Measurements from ENCODE around the gene PRKAR2B. TPM values are rescaled to one million over a fixed set of nuclear protein-coding genes. Genes with fewer than 3 reads are reported as not detected.
"Not testable (repeated sequence)": the region's sequence is repeated elsewhere in the genome, so short reads cannot be mapped to it uniquely, and the experiment has no call there.

The PRKAR2B gene
- total RNA-seq, 1 donor from 2014 or later, result 11.5 TPM

- no peak overlapping the region for H3K27ac ChIP-seq (ENCODE audit: low read depth, low read length)
- H3K36me3 ChIP-seq (ENCODE audit: control insufficient read depth in 3 of 3, insufficient read depth in 3 of 3, low read length in 3 of 3), result no peaks in the 10 kb centered on the region
- no peaks in the 10 kb centered on the region for H3K27me3 ChIP-seq (ENCODE audit: control insufficient read depth in 3 of 3, insufficient read depth in 3 of 3, low read length in 3 of 3)
- H3K4me1 ChIP-seq (ENCODE audit: control insufficient read depth in 3 of 3, insufficient read depth in 3 of 3, low read length in 3 of 3), result no peaks in the 10 kb centered on the region
- no peak overlapping the region for H3K9ac ChIP-seq (ENCODE audit: low read depth in 1 of 3, low read length in 3 of 3)
- H3K4me3 ChIP-seq (ENCODE audit: low read length in 3 of 3), result no peak overlapping the region
- H3K9me3 ChIP-seq (ENCODE audit: control insufficient read depth in 3 of 3, low read length in 3 of 3), result no peaks in the 10 kb centered on the region
Measured at GRCh38 chr7:107090457-107090856, 46.0 kb downstream of the PRKAR2B start.

- no peaks in the 10 kb centered on the region for H3K9me3 ChIP-seq (ENCODE audit: control insufficient read depth in 3 of 3, low read length in 3 of 3)
- H3K36me3 ChIP-seq (ENCODE audit: control insufficient read depth in 3 of 3, insufficient read depth in 3 of 3, low read length in 3 of 3), result no peaks in the 10 kb centered on the region
- no peak overlapping the region for H3K4me3 ChIP-seq (ENCODE audit: low read length in 3 of 3)
- no peak overlapping the region for H3K27ac ChIP-seq (ENCODE audit: low read depth, low read length)
- H3K27me3 ChIP-seq (ENCODE audit: control insufficient read depth in 3 of 3, insufficient read depth in 3 of 3, low read length in 3 of 3), result no peaks in the 10 kb centered on the region
- H3K4me1 ChIP-seq (ENCODE audit: control insufficient read depth in 3 of 3, insufficient read depth in 3 of 3, low read length in 3 of 3), result no peaks in the 10 kb centered on the region
- H3K9ac ChIP-seq (ENCODE audit: low read depth in 1 of 3, low read length in 3 of 3), result no peak overlapping the region
Measured at GRCh38 chr7:107091306-107091705, 46.8 kb downstream of the PRKAR2B start.

- H3K4me1 ChIP-seq (ENCODE audit: control insufficient read depth in 3 of 3, insufficient read depth in 3 of 3, low read length in 3 of 3); H3K27me3 ChIP-seq (ENCODE audit: control insufficient read depth in 3 of 3, insufficient read depth in 3 of 3, low read length in 3 of 3); H3K4me3 ChIP-seq (ENCODE audit: low read length in 3 of 3); H3K9me3 ChIP-seq (ENCODE audit: control insufficient read depth in 3 of 3, low read length in 3 of 3); H3K9ac ChIP-seq (ENCODE audit: low read depth in 1 of 3, low read length in 3 of 3); H3K36me3 ChIP-seq (ENCODE audit: control insufficient read depth in 3 of 3, insufficient read depth in 3 of 3, low read length in 3 of 3); H3K27ac ChIP-seq (ENCODE audit: low read depth, low read length): not testable (repeated sequence)
Measured at GRCh38 chr7:107093671-107094070, 49.2 kb downstream of the PRKAR2B start.

- not testable (repeated sequence) for H3K27me3 ChIP-seq (ENCODE audit: control insufficient read depth in 3 of 3, insufficient read depth in 3 of 3, low read length in 3 of 3); H3K36me3 ChIP-seq (ENCODE audit: control insufficient read depth in 3 of 3, insufficient read depth in 3 of 3, low read length in 3 of 3); H3K4me1 ChIP-seq (ENCODE audit: control insufficient read depth in 3 of 3, insufficient read depth in 3 of 3, low read length in 3 of 3); H3K4me3 ChIP-seq (ENCODE audit: low read length in 3 of 3); H3K9ac ChIP-seq (ENCODE audit: low read depth in 1 of 3, low read length in 3 of 3); H3K9me3 ChIP-seq (ENCODE audit: control insufficient read depth in 3 of 3, low read length in 3 of 3); H3K27ac ChIP-seq (ENCODE audit: low read depth, low read length)
Measured at GRCh38 chr7:107099154-107099553, 54.6 kb downstream of the PRKAR2B start.

- H3K27me3 ChIP-seq (ENCODE audit: control insufficient read depth in 3 of 3, insufficient read depth in 3 of 3, low read length in 3 of 3), result no peaks in the 10 kb centered on the region
- H3K9ac ChIP-seq (ENCODE audit: low read depth in 1 of 3, low read length in 3 of 3), result no peak overlapping the region
- H3K4me1 ChIP-seq (ENCODE audit: control insufficient read depth in 3 of 3, insufficient read depth in 3 of 3, low read length in 3 of 3), result no peaks in the 10 kb centered on the region
- H3K9me3 ChIP-seq (ENCODE audit: control insufficient read depth in 3 of 3, low read length in 3 of 3), result no peaks in the 10 kb centered on the region
- H3K4me3 ChIP-seq (ENCODE audit: low read length in 3 of 3), result no peak overlapping the region
- H3K36me3 ChIP-seq (ENCODE audit: control insufficient read depth in 3 of 3, insufficient read depth in 3 of 3, low read length in 3 of 3), result no peaks in the 10 kb centered on the region
- no peak overlapping the region for H3K27ac ChIP-seq (ENCODE audit: low read depth, low read length)
Measured at GRCh38 chr7:107100824-107101223, 56.3 kb downstream of the PRKAR2B start.

GRCh38 chr7:107103369-107103768, 58.9 kb downstream of the PRKAR2B start:
- Histone ChIP-seq H3K9me3 (ENCODE audit: control insufficient read depth in 3 of 3, low read length in 3 of 3) (no peaks in the 10 kb centered on the region), H3K4me1 (ENCODE audit: control insufficient read depth in 3 of 3, insufficient read depth in 3 of 3, low read length in 3 of 3) (no peaks in the 10 kb centered on the region), H3K4me3 (ENCODE audit: low read length in 3 of 3) (no peak overlapping the region), H3K27ac (ENCODE audit: low read depth, low read length) (no peak overlapping the region), H3K9ac (ENCODE audit: low read depth in 1 of 3, low read length in 3 of 3) (no peak overlapping the region), H3K27me3 (ENCODE audit: control insufficient read depth in 3 of 3, insufficient read depth in 3 of 3, low read length in 3 of 3) (no peaks in the 10 kb centered on the region), H3K36me3 (ENCODE audit: control insufficient read depth in 3 of 3, insufficient read depth in 3 of 3, low read length in 3 of 3) (no peaks in the 10 kb centered on the region)

GRCh38 chr7:107104801-107105200, 60.3 kb downstream of the PRKAR2B start:
- H3K4me1 ChIP-seq (ENCODE audit: control insufficient read depth in 3 of 3, insufficient read depth in 3 of 3, low read length in 3 of 3), result no peaks in the 10 kb centered on the region
- H3K27ac ChIP-seq (ENCODE audit: low read depth, low read length), result no peak overlapping the region
- no peaks in the 10 kb centered on the region for H3K36me3 ChIP-seq (ENCODE audit: control insufficient read depth in 3 of 3, insufficient read depth in 3 of 3, low read length in 3 of 3)
- H3K9ac ChIP-seq (ENCODE audit: low read depth in 1 of 3, low read length in 3 of 3), result no peak overlapping the region
- H3K9me3 ChIP-seq (ENCODE audit: control insufficient read depth in 3 of 3, low read length in 3 of 3), result no peaks in the 10 kb centered on the region
- H3K27me3 ChIP-seq (ENCODE audit: control insufficient read depth in 3 of 3, insufficient read depth in 3 of 3, low read length in 3 of 3), result no peaks in the 10 kb centered on the region
- H3K4me3 ChIP-seq (ENCODE audit: low read length in 3 of 3), result no peak overlapping the region

- no peaks in the 10 kb centered on the region for H3K9me3 ChIP-seq (ENCODE audit: control insufficient read depth in 3 of 3, low read length in 3 of 3)
- no peaks in the 10 kb centered on the region for H3K27me3 ChIP-seq (ENCODE audit: control insufficient read depth in 3 of 3, insufficient read depth in 3 of 3, low read length in 3 of 3)
- H3K27ac ChIP-seq (ENCODE audit: low read depth, low read length), result no peak overlapping the region
- no peak overlapping the region for H3K4me3 ChIP-seq (ENCODE audit: low read length in 3 of 3)
- no peak overlapping the region for H3K9ac ChIP-seq (ENCODE audit: low read depth in 1 of 3, low read length in 3 of 3)
- no peaks in the 10 kb centered on the region for H3K36me3 ChIP-seq (ENCODE audit: control insufficient read depth in 3 of 3, insufficient read depth in 3 of 3, low read length in 3 of 3)
- no peaks in the 10 kb centered on the region for H3K4me1 ChIP-seq (ENCODE audit: control insufficient read depth in 3 of 3, insufficient read depth in 3 of 3, low read length in 3 of 3)
Measured at GRCh38 chr7:107105591-107106245, 61.2 kb downstream of the PRKAR2B start.

- no peaks in the 10 kb centered on the region for H3K9me3 ChIP-seq (ENCODE audit: control insufficient read depth in 3 of 3, low read length in 3 of 3)
- H3K4me1 ChIP-seq (ENCODE audit: control insufficient read depth in 3 of 3, insufficient read depth in 3 of 3, low read length in 3 of 3), result no peaks in the 10 kb centered on the region
- no peaks in the 10 kb centered on the region for H3K27me3 ChIP-seq (ENCODE audit: control insufficient read depth in 3 of 3, insufficient read depth in 3 of 3, low read length in 3 of 3)
- H3K9ac ChIP-seq (ENCODE audit: low read depth in 1 of 3, low read length in 3 of 3), result no peak overlapping the region
- no peaks in the 10 kb centered on the region for H3K36me3 ChIP-seq (ENCODE audit: control insufficient read depth in 3 of 3, insufficient read depth in 3 of 3, low read length in 3 of 3)
- H3K4me3 ChIP-seq (ENCODE audit: low read length in 3 of 3), result no peak overlapping the region
- no peak overlapping the region for H3K27ac ChIP-seq (ENCODE audit: low read depth, low read length)
Measured at GRCh38 chr7:107108793-107109371, 64.4 kb downstream of the PRKAR2B start.

GRCh38 chr7:107109955-107110354, 65.5 kb downstream of the PRKAR2B start:
- Histone ChIP-seq H3K27me3 (ENCODE audit: control insufficient read depth in 3 of 3, insufficient read depth in 3 of 3, low read length in 3 of 3) (no peaks in the 10 kb centered on the region), H3K4me1 (ENCODE audit: control insufficient read depth in 3 of 3, insufficient read depth in 3 of 3, low read length in 3 of 3) (no peaks in the 10 kb centered on the region), H3K4me3 (ENCODE audit: low read length in 3 of 3) (no peak overlapping the region), H3K9me3 (ENCODE audit: control insufficient read depth in 3 of 3, low read length in 3 of 3) (no peaks in the 10 kb centered on the region), H3K36me3 (ENCODE audit: control insufficient read depth in 3 of 3, insufficient read depth in 3 of 3, low read length in 3 of 3) (no peaks in the 10 kb centered on the region), H3K9ac (ENCODE audit: low read depth in 1 of 3, low read length in 3 of 3) (no peak overlapping the region), H3K27ac (ENCODE audit: low read depth, low read length) (no peak overlapping the region)
